Mesenchymal stem cell (in vitro differentiated cells and primary cell): Measurements from ENCODE around the gene PKNOX2.

Experiments
- DNase-seq: peaks from one replicate; pipeline ENCODE4 v3.0.0-alpha.2; 2013
- H2AFZ ChIP-seq: one replicate; pipeline ENCODE4 v1.6.1; 2013; ENCODE audit warnings: low read depth, mild to moderate bottlenecking, control low read depth, inconsistent platforms, low read length, moderate library complexity
- H2AK5ac ChIP-seq: 2 replicates; pipeline ENCODE4 v1.6.1; 2013; ENCODE audit warnings: low read length, moderate library complexity, mild to moderate bottlenecking, inconsistent platforms; ENCODE audit not compliant: severe bottlenecking
- H2BK120ac ChIP-seq: one replicate; pipeline ENCODE4 v1.6.1; 2013; ENCODE audit warnings: low read depth, mild to moderate bottlenecking, inconsistent platforms, low read length, moderate library complexity
- H2BK12ac ChIP-seq, 2 experiments: one replicate each; pipeline ENCODE4 v1.6.1; 2013; ENCODE audit warnings: inconsistent platforms in 2 of 2, low read length in 2 of 2, mild to moderate bottlenecking in 2 of 2, moderate library complexity in 2 of 2, control low read depth in 1 of 2
- H2BK15ac ChIP-seq: one replicate; pipeline ENCODE4 v1.6.1; 2013; ENCODE audit warnings: mild to moderate bottlenecking, low read depth, inconsistent platforms; ENCODE audit not compliant: poor library complexity, severe bottlenecking
- H2BK5ac ChIP-seq: 2 replicates; pipeline ENCODE4 v1.6.1; 2013; ENCODE audit warnings: low read depth, mild to moderate bottlenecking, low read length, control low read depth, inconsistent platforms; ENCODE audit not compliant: poor library complexity, severe bottlenecking
- H3K14ac ChIP-seq, 2 experiments: one replicate each; pipeline ENCODE4 v1.6.1; 2013; ENCODE audit warnings: inconsistent platforms in 2 of 2, low read length in 2 of 2, control low read depth in 1 of 2, mild to moderate bottlenecking in 1 of 2, moderate library complexity in 1 of 2
- H3K18ac ChIP-seq, 2 experiments: one replicate each; pipeline ENCODE4 v1.6.1; 2013; ENCODE audit warnings: inconsistent platforms in 2 of 2, low read length in 2 of 2, control low read depth in 1 of 2, low read depth in 1 of 2, mild to moderate bottlenecking in 1 of 2
- H3K23ac ChIP-seq, 2 experiments: one replicate each; pipeline ENCODE4 v1.6.1; 2013; ENCODE audit warnings: inconsistent platforms in 2 of 2, low read length in 2 of 2, mild to moderate bottlenecking in 2 of 2, moderate library complexity in 2 of 2, control low read depth in 1 of 2
- H3K27ac ChIP-seq: 2 replicates; pipeline ENCODE4 v1.5.1; 2013; ENCODE audit warnings: mild to moderate bottlenecking, moderate library complexity, low read length, control low read depth, inconsistent platforms; ENCODE audit not compliant: poor library complexity, severe bottlenecking
- H3K27me3 ChIP-seq, 2 experiments: 2 replicates each; pipeline versions ENCODE4 v1.6.1 to v1.7.0; 2013; ENCODE audit warnings: low read length in 2 of 2, mild to moderate bottlenecking in 2 of 2, moderate library complexity in 2 of 2, control low read depth in 1 of 2, inconsistent platforms in 1 of 2; ENCODE audit not compliant: control insufficient read depth in 1 of 2, insufficient read depth in 1 of 2
- H3K36me3 ChIP-seq, 2 experiments: 2 replicates each; pipeline versions ENCODE4 v1.6.1 to v1.7.0; 2013; ENCODE audit warnings: low read length in 2 of 2, control low read depth in 1 of 2, inconsistent platforms in 1 of 2, low read depth in 1 of 2, mild to moderate bottlenecking in 1 of 2; ENCODE audit not compliant: insufficient read depth in 2 of 2, control insufficient read depth in 1 of 2
- H3K4ac ChIP-seq, 2 experiments: one replicate each; pipeline ENCODE4 v1.6.1; 2013; ENCODE audit warnings: inconsistent platforms in 2 of 2, low read length in 2 of 2, mild to moderate bottlenecking in 2 of 2, moderate library complexity in 2 of 2, control low read depth in 1 of 2, low read depth in 1 of 2
- H3K4me1 ChIP-seq: 2 replicates; pipeline ENCODE4 v1.6.1; 2013; ENCODE audit warnings: low read depth, low read length, control low read depth; ENCODE audit not compliant: control insufficient read depth, insufficient read depth
- H3K4me2 ChIP-seq: 2 replicates; pipeline ENCODE4 v1.6.1; 2013; ENCODE audit warnings: low read length, mild to moderate bottlenecking, inconsistent platforms; ENCODE audit not compliant: poor library complexity, severe bottlenecking
- H3K4me3 ChIP-seq, 2 experiments: 2 replicates each; pipeline versions ENCODE4 v1.5.1 to v1.7.0; 2013; ENCODE audit warnings: low read length in 2 of 2, mild to moderate bottlenecking in 2 of 2, control low read depth in 1 of 2, low read depth in 1 of 2; ENCODE audit not compliant: insufficient read depth in 1 of 2
- H3K79me1 ChIP-seq: replicated peaks from 2 replicates; pipeline ENCODE4 v1.6.1; 2013; ENCODE audit warnings: mild to moderate bottlenecking, control low read depth, low read length, inconsistent platforms; ENCODE audit not compliant: poor library complexity, severe bottlenecking
- H3K9ac ChIP-seq: 2 replicates; pipeline ENCODE4 v1.7.0; 2013; ENCODE audit warnings: mild to moderate bottlenecking, low read length, moderate library complexity
- H3K9me3 ChIP-seq: 2 replicates; pipeline ENCODE4 v1.7.0; 2013; ENCODE audit warnings: mild to moderate bottlenecking, low read length; ENCODE audit not compliant: control insufficient read depth
- H4K8ac ChIP-seq: one replicate; pipeline ENCODE4 v1.6.1; 2013; ENCODE audit warnings: inconsistent platforms, mild to moderate bottlenecking, low read length, moderate library complexity
- H4K91ac ChIP-seq: one replicate; pipeline ENCODE4 v1.6.1; 2013; ENCODE audit warnings: mild to moderate bottlenecking, low read length, inconsistent platforms
- WGBS: methylation state at CpG from one replicate; pipeline ENCODE4 v1.1.7; 2013; ENCODE audit warnings: mixed read lengths; 5-methylcytosine and 5-hydroxymethylcytosine counted together

The PKNOX2 gene

GRCh38 chr11:125139778-125140177, 24.8 kb upstream of the PKNOX2 start:
- Histone ChIP-seq H3K9me3 (no peaks in the 10 kb centered on the region), H3K23ac (no peak overlapping the region), H4K8ac (no peak overlapping the region), H2AFZ (no peak overlapping the region), H2BK120ac (no peak overlapping the region), H3K36me3 (no peaks in the 10 kb centered on the region), H4K91ac (no peak overlapping the region), H2AK5ac (no peak overlapping the region), H3K18ac (no peak overlapping the region), H3K4me3 (no peak overlapping the region), H3K4me1 (no peaks in the 10 kb centered on the region), H2BK5ac (no peak overlapping the region), H2BK15ac (no peak overlapping the region), H3K4me2 (no peak overlapping the region), H3K4ac (no peak overlapping the region), H3K27ac (no peak overlapping the region), H3K14ac (no peak overlapping the region), H3K79me1 (no peaks in the 10 kb centered on the region), H3K27me3 (peaks cover 16 to 35% of the 10 kb centered on the region in 2 experiments), H2BK12ac (no peak overlapping the region), H3K9ac (no peak overlapping the region)
- WGBS = 87% methylated on average over 3 of the region's 3 CpGs
- no peak for DNase-seq

GRCh38 chr11:125140233-125140632, 24.3 kb upstream of the PKNOX2 start:
- H2BK5ac ChIP-seq = no peak overlapping the region
- H3K4me1 ChIP-seq = no peaks in the 10 kb centered on the region
- no peak overlapping the region for H2BK15ac ChIP-seq
- H3K9ac ChIP-seq = no peak overlapping the region
- no peaks in the 10 kb centered on the region for H3K9me3 ChIP-seq
- no peak overlapping the region for H3K4ac ChIP-seq
- DNase-seq = no peak
- H3K27me3 ChIP-seq = peaks cover 16 to 30% of the 10 kb centered on the region in 2 experiments
- H3K4me3 ChIP-seq = no peak overlapping the region
- no peak overlapping the region for H2BK12ac ChIP-seq
- no peaks in the 10 kb centered on the region for H3K79me1 ChIP-seq
- no peak overlapping the region for H2AK5ac ChIP-seq
- no peak overlapping the region for H4K91ac ChIP-seq
- no peak overlapping the region for H3K4me2 ChIP-seq
- H3K27ac ChIP-seq = no peak overlapping the region
- no peak overlapping the region for H2AFZ ChIP-seq
- H2BK120ac ChIP-seq = no peak overlapping the region
- H3K23ac ChIP-seq = no peak overlapping the region
- H3K14ac ChIP-seq = no peak overlapping the region
- WGBS = 40% methylated on average over 7 of the region's 8 CpGs
- H4K8ac ChIP-seq = no peak overlapping the region
- no peaks in the 10 kb centered on the region for H3K36me3 ChIP-seq
- peak overlapping the region in 1 of 2 experiments; percentile 46 for H3K18ac ChIP-seq

GRCh38 chr11:125141178-125141577, 23.4 kb upstream of the PKNOX2 start:
- 63% methylated on average over 12 of the region's 12 CpGs for WGBS
- Histone ChIP-seq H2BK5ac (no peak overlapping the region), H3K27me3 (peaks cover 13 to 30% of the 10 kb centered on the region in 2 experiments), H3K14ac (no peak overlapping the region), H3K4me1 (no peaks in the 10 kb centered on the region), H2AK5ac (no peak overlapping the region), H4K91ac (no peak overlapping the region), H3K23ac (no peak overlapping the region), H3K9ac (no peak overlapping the region), H3K4ac (no peak overlapping the region), H3K9me3 (no peaks in the 10 kb centered on the region), H2BK120ac (no peak overlapping the region), H2AFZ (no peak overlapping the region), H3K36me3 (no peaks in the 10 kb centered on the region), H3K27ac (no peak overlapping the region), H3K18ac (no peak overlapping the region), H4K8ac (no peak overlapping the region), H3K79me1 (no peaks in the 10 kb centered on the region), H2BK15ac (no peak overlapping the region), H2BK12ac (no peak overlapping the region), H3K4me2 (no peak overlapping the region), H3K4me3 (no peak overlapping the region)
- DNase-seq = no peak

- Histone ChIP-seq H3K9ac (no peak overlapping the region), H2BK5ac (no peak overlapping the region), H3K9me3 (no peaks in the 10 kb centered on the region), H3K27me3 (peaks cover 12 to 36% of the 10 kb centered on the region in 2 experiments), H3K4me3 (peak overlapping the region in 1 of 2 experiments; percentile 33), H3K23ac (no peak overlapping the region), H4K91ac (no peak overlapping the region), H3K27ac (no peak overlapping the region), H3K36me3 (no peaks in the 10 kb centered on the region), H2AFZ (no peak overlapping the region), H3K4me1 (no peaks in the 10 kb centered on the region), H4K8ac (no peak overlapping the region), H3K14ac (no peak overlapping the region), H3K18ac (no peak overlapping the region), H3K4ac (no peak overlapping the region), H2BK12ac (no peak overlapping the region), H2AK5ac (no peak overlapping the region), H2BK120ac (no peak overlapping the region), H3K79me1 (no peaks in the 10 kb centered on the region), H3K4me2 (no peak overlapping the region), H2BK15ac (no peak overlapping the region)
- 37% methylated on average over 16 of the region's 18 CpGs for WGBS
- DNase-seq = peak; percentile 38
Observed at GRCh38 chr11:125141686-125142535, 22.6 kb upstream of the PKNOX2 start.
